H4 (cell line): Measurements from ENCODE around the gene NCOR1. TPM values are rescaled to one million over a fixed set of nuclear protein-coding genes. Genes with fewer than 3 reads are reported as not detected.

ENCODE experiments used
- DNase-seq: peaks from one replicate; pipeline ENCODE4 v3.0.0-alpha.2; 2015; ENCODE audit warnings: low spot score
- total RNA-seq: library from RNA; depleted of rRNA; stranded (reverse); fragments of >200 nt; shearing (Covaris generic); gene quantifications from 2 replicates; pipeline ENCODE4 v1.2.3, GENCODE V29; 2014

NCOR1 gene
- total RNA-seq, 1 experiment from 2014 or later: 30.2 TPM

GRCh38 chr17:16027708-16028584 lies 187.4 kb downstream of the NCOR1 start:
- peak; percentile 88 for DNase-seq

GRCh38 chr17:16026895-16027294 lies 188.4 kb downstream of the NCOR1 start:
- DNase-seq: no peak

GRCh38 chr17:16025202-16025601 lies 190.1 kb downstream of the NCOR1 start:
- no peak for DNase-seq

- no peak for DNase-seq
Measured at GRCh38 chr17:16023881-16024280, 191.5 kb downstream of the NCOR1 start.

- DNase-seq: no peak
Measured at GRCh38 chr17:16019347-16019746, 196.0 kb downstream of the NCOR1 start.

GRCh38 chr17:16013943-16014407 lies 201.4 kb downstream of the NCOR1 start:
- DNase-seq: peak; percentile 49

- DNase-seq: no peak
Measured at GRCh38 chr17:16007439-16007838, 207.9 kb downstream of the NCOR1 start.

GRCh38 chr17:16005636-16006035 lies 209.7 kb downstream of the NCOR1 start:
- DNase-seq: no peak

GRCh38 chr17:16003841-16004240 lies 211.5 kb downstream of the NCOR1 start:
- no peak for DNase-seq

- DNase-seq: no peak
Measured at GRCh38 chr17:16002708-16003260, 212.6 kb downstream of the NCOR1 start.

- no peak for DNase-seq
Measured at GRCh38 chr17:16001226-16001897, 214.0 kb downstream of the NCOR1 start.

GRCh38 chr17:15999974-16000827 lies 215.1 kb downstream of the NCOR1 start:
- no peak for DNase-seq

GRCh38 chr17:15999141-15999973 lies 216.0 kb downstream of the NCOR1 start, which contains the start of the genes TTC19 and ZSWIM7:
TSS of gene TTC19 (plus strand) at chr17:15999824. CDS start at chr17:15999849, 25 bp downstream.
TSS of gene ZSWIM7 (minus strand) at chr17:15999704. CDS start at chr17:15999594, 110 bp downstream.
- peak; percentile 93 for DNase-seq

GRCh38 chr17:15998031-15998562 lies 217.2 kb downstream of the NCOR1 start:
- no peak for DNase-seq

- no peak for DNase-seq
Measured at GRCh38 chr17:15996322-15996721, 219.0 kb downstream of the NCOR1 start.

GRCh38 chr17:15981646-15982580 lies 233.4 kb downstream of the NCOR1 start:
- DNase-seq: no peak

GRCh38 chr17:15981208-15981607 lies 234.1 kb downstream of the NCOR1 start:
- DNase-seq: no peak
